Left kidney (tissue), 8 donors: ENCODE measurements around the gene SCRG1. TPM values are rescaled to one million over a fixed set of nuclear protein-coding genes. Genes with fewer than 3 reads are reported as not detected.

Source experiments
- DNase-seq: peaks from one replicate; pipeline ENCODE4 v3.0.0-alpha.2; 2013
- long read RNA-seq, 8 donors: transcript quantifications; one replicate each; lab custom pipeline, GENCODE V29; 2026
- polyA plus RNA-seq: library from polyadenylated mRNA; unstranded; fragments of 120-200 nt; gene quantifications from one replicate; pipeline ENCODE4 v1.2.1, GENCODE V29; 2013; ENCODE audit not compliant: insufficient read length

The SCRG1 gene
- polyA plus RNA-seq: 0.45 TPM
- long read RNA-seq, donor 1, full-length matches to known transcripts: 1 of 1 reads
- long read RNA-seq, donor 1, partial matches to known transcripts: 0 of 1 reads
- long read RNA-seq, donor 1, other reads (novel, unspliced or antisense): 0 of 1 reads
- long read RNA-seq, donor 2: 0 reads
- long read RNA-seq, donor 3: 0 reads
- long read RNA-seq, donor 4: 0 reads
- long read RNA-seq, donor 5, full-length matches to known transcripts: 2 of 2 reads
- long read RNA-seq, donor 5, partial matches to known transcripts: 0 of 2 reads
- long read RNA-seq, donor 5, other reads (novel, unspliced or antisense): 0 of 2 reads
- long read RNA-seq, donor 6, full-length matches to known transcripts: 1 of 1 reads
- long read RNA-seq, donor 6, partial matches to known transcripts: 0 of 1 reads
- long read RNA-seq, donor 6, other reads (novel, unspliced or antisense): 0 of 1 reads
- long read RNA-seq, donor 7: 0 reads
- long read RNA-seq, donor 8, full-length matches to known transcripts: 1 of 1 reads
- long read RNA-seq, donor 8, partial matches to known transcripts: 0 of 1 reads
- long read RNA-seq, donor 8, other reads (novel, unspliced or antisense): 0 of 1 reads

GRCh38 chr4:173398779-173399415 lies at the start of gene SCRG1:
SCRG1 (minus strand) TSS chr4:173399116; CDS start chr4:173391414, 7,702 bp downstream.
- DNase-seq: no peak

- no peak for DNase-seq
Measured at GRCh38 chr4:173448103-173448502, 49.2 kb upstream of the SCRG1 start.

GRCh38 chr4:173446416-173446815 lies 47.5 kb upstream of the SCRG1 start:
- DNase-seq: no peak

- DNase-seq: no peak
Measured at GRCh38 chr4:173443121-173443520, 44.2 kb upstream of the SCRG1 start.

GRCh38 chr4:173442223-173442932 lies 43.5 kb upstream of the SCRG1 start:
- DNase-seq: no peak

- no peak for DNase-seq
Measured at GRCh38 chr4:173440888-173441287, 42.0 kb upstream of the SCRG1 start.

- no peak for DNase-seq
Measured at GRCh38 chr4:173436771-173437265, 37.9 kb upstream of the SCRG1 start.

- DNase-seq: no peak
Measured at GRCh38 chr4:173436149-173436579, 37.2 kb upstream of the SCRG1 start.

GRCh38 chr4:173434231-173434630 lies 35.3 kb upstream of the SCRG1 start:
- DNase-seq: no peak

GRCh38 chr4:173433447-173433846 lies 34.5 kb upstream of the SCRG1 start:
- DNase-seq: no peak

GRCh38 chr4:173432430-173432829 lies 33.5 kb upstream of the SCRG1 start:
- DNase-seq: no peak

- no peak for DNase-seq
Measured at GRCh38 chr4:173426064-173426463, 27.1 kb upstream of the SCRG1 start.

GRCh38 chr4:173424899-173425805 lies 26.2 kb upstream of the SCRG1 start:
- DNase-seq: no peak

- no peak for DNase-seq
Measured at GRCh38 chr4:173420801-173421200, 21.9 kb upstream of the SCRG1 start.

GRCh38 chr4:173420324-173420752 lies 21.4 kb upstream of the SCRG1 start:
- no peak for DNase-seq

- no peak for DNase-seq
Measured at GRCh38 chr4:173418639-173419038, 19.7 kb upstream of the SCRG1 start.

GRCh38 chr4:173417833-173418232 lies 18.9 kb upstream of the SCRG1 start:
- DNase-seq: no peak

- no peak for DNase-seq
Measured at GRCh38 chr4:173415885-173416653, 17.2 kb upstream of the SCRG1 start.

GRCh38 chr4:173415092-173415491 lies 16.2 kb upstream of the SCRG1 start:
- DNase-seq: no peak

- no peak for DNase-seq
Measured at GRCh38 chr4:173414456-173414855, 15.5 kb upstream of the SCRG1 start.
